Renal cortical epithelial cell (primary cell): ENCODE data around the gene WDR5. TPM values are rescaled to one million over a fixed set of nuclear protein-coding genes. Genes with fewer than 3 reads are reported as not detected.

ENCODE experiments used
- DNase-seq: peaks from one replicate; pipeline ENCODE4 v3.0.0-alpha.2; 2011; ENCODE audit warnings: low read depth
- total RNA-seq: library from RNA; depleted of rRNA; stranded (reverse); fragments of >200 nt; gene quantifications from 2 replicates; pipeline ENCODE4 v1.2.3, GENCODE V29; 2014

WDR5 gene
- total RNA-seq, 1 donor from 2014 or later: 23.1 TPM

- no peak for DNase-seq
Measured at GRCh38 chr9:134173127-134174072, 37.5 kb downstream of the WDR5 start.

GRCh38 chr9:134174073-134174449, 38.2 kb downstream of the WDR5 start:
- no peak for DNase-seq

- DNase-seq: no peak
Measured at GRCh38 chr9:134174526-134175290, 38.8 kb downstream of the WDR5 start.

GRCh38 chr9:134175291-134175807, 39.5 kb downstream of the WDR5 start:
- DNase-seq: no peak

- DNase-seq: no peak
Measured at GRCh38 chr9:134175808-134176598, 40.1 kb downstream of the WDR5 start.

- no peak for DNase-seq
Measured at GRCh38 chr9:134176599-134176968, 40.7 kb downstream of the WDR5 start.

- no peak for DNase-seq
Measured at GRCh38 chr9:134177186-134177585, 41.3 kb downstream of the WDR5 start.

- no peak for DNase-seq
Measured at GRCh38 chr9:134177624-134178393, 41.9 kb downstream of the WDR5 start.

GRCh38 chr9:134178394-134178767, 42.5 kb downstream of the WDR5 start:
- DNase-seq: no peak

GRCh38 chr9:134178768-134179551, 43.1 kb downstream of the WDR5 start:
- DNase-seq: no peak

GRCh38 chr9:134179595-134179917, 43.7 kb downstream of the WDR5 start:
- DNase-seq: no peak

- no peak for DNase-seq
Measured at GRCh38 chr9:134179918-134180785, 44.3 kb downstream of the WDR5 start.

- DNase-seq: no peak
Measured at GRCh38 chr9:134180786-134181647, 45.1 kb downstream of the WDR5 start.

GRCh38 chr9:134181648-134182034, 45.8 kb downstream of the WDR5 start:
- no peak for DNase-seq

- no peak for DNase-seq
Measured at GRCh38 chr9:134182554-134183085, 46.7 kb downstream of the WDR5 start.

GRCh38 chr9:134185536-134186011, 49.7 kb downstream of the WDR5 start:
- DNase-seq: no peak

- no peak for DNase-seq
Measured at GRCh38 chr9:134186471-134187109, 50.7 kb downstream of the WDR5 start.

- DNase-seq: no peak
Measured at GRCh38 chr9:134187110-134187531, 51.2 kb downstream of the WDR5 start.
